ENCODE data around the gene PLA2G4B. TPM values are rescaled to one million over a fixed set of nuclear protein-coding genes. Genes with fewer than 3 reads are reported as not detected.

Gene PLA2G4B
- total RNA-seq, 1 donor from 2014 or later: 3.4 TPM

DNA sequence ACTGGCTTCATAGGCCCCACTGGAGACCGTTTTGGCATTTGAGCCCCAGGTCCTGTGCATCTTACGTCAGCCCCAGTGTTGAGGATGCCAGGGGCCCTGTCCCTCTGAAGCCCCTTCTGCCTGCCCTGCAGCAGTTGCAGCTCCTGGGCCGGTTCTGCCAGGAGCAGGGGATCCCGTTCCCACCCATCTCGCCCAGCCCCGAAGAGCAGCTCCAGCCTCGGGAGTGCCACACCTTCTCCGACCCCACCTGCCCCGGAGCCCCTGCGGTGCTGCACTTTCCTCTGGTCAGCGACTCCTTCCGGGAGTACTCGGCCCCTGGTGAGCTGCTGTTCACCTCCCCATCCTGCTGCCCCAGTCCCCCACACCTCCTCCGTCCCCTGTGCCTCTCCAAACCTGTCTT, 8.6 kb downstream of the PLA2G4B start:
- Histone ChIP-seq H3K27me3 (ENCODE audit: control insufficient read depth, insufficient read depth, low read length) (peaks cover 4% of the 10 kb centered on the region), H3K4me3 (ENCODE audit: low read depth, low read length) (no peak overlapping the region), H3K36me3 (ENCODE audit: control insufficient read depth, insufficient read depth, low read length) (no peaks in the 10 kb centered on the region)
- DNase-seq (ENCODE audit: low read depth): no peak
- TF ChIP-seq, protein P1, sequence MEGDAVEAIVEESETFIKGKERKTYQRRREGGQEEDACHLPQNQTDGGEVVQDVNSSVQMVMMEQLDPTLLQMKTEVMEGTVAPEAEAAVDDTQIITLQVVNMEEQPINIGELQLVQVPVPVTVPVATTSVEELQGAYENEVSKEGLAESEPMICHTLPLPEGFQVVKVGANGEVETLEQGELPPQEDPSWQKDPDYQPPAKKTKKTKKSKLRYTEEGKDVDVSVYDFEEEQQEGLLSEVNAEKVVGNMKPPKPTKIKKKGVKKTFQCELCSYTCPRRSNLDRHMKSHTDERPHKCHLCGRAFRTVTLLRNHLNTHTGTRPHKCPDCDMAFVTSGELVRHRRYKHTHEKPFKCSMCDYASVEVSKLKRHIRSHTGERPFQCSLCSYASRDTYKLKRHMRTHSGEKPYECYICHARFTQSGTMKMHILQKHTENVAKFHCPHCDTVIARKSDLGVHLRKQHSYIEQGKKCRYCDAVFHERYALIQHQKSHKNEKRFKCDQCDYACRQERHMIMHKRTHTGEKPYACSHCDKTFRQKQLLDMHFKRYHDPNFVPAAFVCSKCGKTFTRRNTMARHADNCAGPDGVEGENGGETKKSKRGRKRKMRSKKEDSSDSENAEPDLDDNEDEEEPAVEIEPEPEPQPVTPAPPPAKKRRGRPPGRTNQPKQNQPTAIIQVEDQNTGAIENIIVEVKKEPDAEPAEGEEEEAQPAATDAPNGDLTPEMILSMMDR (IDR thresholded peaks at IDR 0.05; ENCODE audit: insufficient read depth, low read length, poor library complexity, severe bottlenecking): no peak

GRCh38 chr15:41847981-41848380, 9.3 kb downstream of the PLA2G4B start:
- TF ChIP-seq, protein P1 (IDR thresholded peaks at IDR 0.05; ENCODE audit: insufficient read depth, low read length, poor library complexity, severe bottlenecking): no peak
- Histone ChIP-seq H3K27me3 (ENCODE audit: control insufficient read depth, insufficient read depth, low read length) (peaks cover 7% of the 10 kb centered on the region), H3K4me3 (ENCODE audit: low read depth, low read length) (no peak overlapping the region), H3K36me3 (ENCODE audit: control insufficient read depth, insufficient read depth, low read length) (no peaks in the 10 kb centered on the region)
- DNase-seq (ENCODE audit: low read depth): no peak

GRCh38 chr15:41848631-41849030, 10.0 kb downstream of the PLA2G4B start:
- TF ChIP-seq, protein P1 (IDR thresholded peaks at IDR 0.05; ENCODE audit: insufficient read depth, low read length, poor library complexity, severe bottlenecking): no peak
- Histone ChIP-seq H3K4me3 (ENCODE audit: low read depth, low read length) (no peak overlapping the region), H3K36me3 (ENCODE audit: control insufficient read depth, insufficient read depth, low read length) (no peaks in the 10 kb centered on the region), H3K27me3 (ENCODE audit: control insufficient read depth, insufficient read depth, low read length) (peaks cover 13% of the 10 kb centered on the region)
- no peak for DNase-seq (ENCODE audit: low read depth)

DNA sequence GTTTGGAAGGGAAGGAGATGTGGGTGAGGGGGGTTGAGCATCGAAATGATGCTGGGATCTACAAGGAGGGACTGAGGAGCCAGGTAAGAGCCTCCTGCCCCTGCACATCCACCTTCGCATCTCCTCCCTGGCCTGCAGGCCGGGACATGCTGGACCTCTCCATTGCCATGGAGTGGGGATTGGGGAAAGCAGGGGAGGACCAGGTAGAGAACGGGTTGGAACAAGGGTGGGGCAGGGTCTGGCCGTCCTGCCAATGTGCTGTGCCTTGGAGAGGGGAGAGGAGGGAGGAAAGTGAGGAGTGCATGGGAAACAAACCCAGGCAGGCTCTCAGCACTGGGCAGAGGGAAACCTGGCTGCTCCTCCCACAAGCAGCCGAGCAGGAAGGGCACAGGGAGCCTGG, 10.6 kb downstream of the PLA2G4B start:
- TF ChIP-seq, protein P1 (IDR thresholded peaks at IDR 0.05; ENCODE audit: insufficient read depth, low read length, poor library complexity, severe bottlenecking): no peak
- Histone ChIP-seq H3K4me3 (ENCODE audit: low read depth, low read length) (no peak overlapping the region), H3K36me3 (ENCODE audit: control insufficient read depth, insufficient read depth, low read length) (no peaks in the 10 kb centered on the region), H3K27me3 (ENCODE audit: control insufficient read depth, insufficient read depth, low read length) (peaks cover 13% of the 10 kb centered on the region)
- DNase-seq (ENCODE audit: low read depth): no peak

GRCh38 chr15:41849861-41850260, 11.2 kb downstream of the PLA2G4B start:
- H3K4me3 ChIP-seq (ENCODE audit: low read depth, low read length): no peak overlapping the region
- no peaks in the 10 kb centered on the region for H3K36me3 ChIP-seq (ENCODE audit: control insufficient read depth, insufficient read depth, low read length)
- peaks cover 13% of the 10 kb centered on the region for H3K27me3 ChIP-seq (ENCODE audit: control insufficient read depth, insufficient read depth, low read length)
- TF ChIP-seq, protein P1 (IDR thresholded peaks at IDR 0.05; ENCODE audit: insufficient read depth, low read length, poor library complexity, severe bottlenecking): no peak
- DNase-seq (ENCODE audit: low read depth): no peak

GRCh38 chr15:41850482-41851166, 12.0 kb downstream of the PLA2G4B start:
- peaks cover 17% of the 10 kb centered on the region for H3K27me3 ChIP-seq (ENCODE audit: control insufficient read depth, insufficient read depth, low read length)
- H3K36me3 ChIP-seq (ENCODE audit: control insufficient read depth, insufficient read depth, low read length): no peaks in the 10 kb centered on the region
- no peak for DNase-seq (ENCODE audit: low read depth)
- TF ChIP-seq, protein P1 (IDR thresholded peaks at IDR 0.05; ENCODE audit: insufficient read depth, low read length, poor library complexity, severe bottlenecking): no peak
- no peak overlapping the region for H3K4me3 ChIP-seq (ENCODE audit: low read depth, low read length)
